Osteoblast (primary cell): ENCODE measurements around the gene CCDC107. TPM values are rescaled to one million over a fixed set of nuclear protein-coding genes. Genes with fewer than 3 reads are reported as not detected.

ENCODE experiments used
- DNase-seq: peaks from one replicate; pipeline ENCODE4 v3.0.0; 2011; ENCODE audit warnings: low spot score, mixed read lengths; ENCODE audit not compliant: insufficient read length; ENCODE audit errors: missing footprints
- H2AFZ ChIP-seq: 2 replicates; pipeline ENCODE4 v1.6.0; 2011; ENCODE audit warnings: mild to moderate bottlenecking, low read length
- H3K27ac ChIP-seq: 2 replicates; pipeline ENCODE4 v1.5.1; 2011; ENCODE audit warnings: mild to moderate bottlenecking, low read depth, low read length, moderate library complexity
- H3K27me3 ChIP-seq: 2 replicates; pipeline ENCODE4 v1.6.0; 2012; ENCODE audit warnings: mild to moderate bottlenecking, control low read depth, inconsistent platforms, low read length, moderate library complexity; ENCODE audit not compliant: insufficient read depth
- H3K36me3 ChIP-seq: 2 replicates; pipeline ENCODE4 v1.5.1; 2011; ENCODE audit warnings: mild to moderate bottlenecking, low read length, control low read depth, moderate library complexity; ENCODE audit not compliant: insufficient read depth
- H3K4me1 ChIP-seq: 2 replicates; pipeline ENCODE4 v1.5.1; 2011; ENCODE audit warnings: mild to moderate bottlenecking, low read length, control low read depth, moderate library complexity; ENCODE audit not compliant: insufficient read depth
- H3K4me2 ChIP-seq: 2 replicates; pipeline ENCODE4 v1.6.0; 2011; ENCODE audit warnings: mild to moderate bottlenecking, low read length; ENCODE audit not compliant: insufficient read depth
- H3K4me3 ChIP-seq: fragments of 200-600 bp; sonication (generic); 3 replicates; pipeline ENCODE4 v1.5.1; 2012; ENCODE audit warnings: mild to moderate bottlenecking, low read length, inconsistent platforms; ENCODE audit not compliant: insufficient read depth
- H3K79me2 ChIP-seq: 2 replicates; pipeline ENCODE4 v1.6.0; 2012; ENCODE audit warnings: mild to moderate bottlenecking, low read length, control low read depth, inconsistent platforms; ENCODE audit not compliant: insufficient read depth
- H3K9me3 ChIP-seq: 2 replicates; pipeline ENCODE4 v1.5.1; 2011; ENCODE audit warnings: low read depth, low read length, control low read depth
- H4K20me1 ChIP-seq: 2 replicates; pipeline ENCODE4 v1.6.0; 2012; ENCODE audit warnings: mild to moderate bottlenecking, low read length, control low read depth; ENCODE audit not compliant: insufficient read depth
- CTCF ChIP-seq: IDR thresholded peaks from 2 replicates; pipeline ENCODE4 v1.5.1; 2011; ENCODE audit warnings: mild to moderate bottlenecking, low read depth, low read length, moderate library complexity; ENCODE audit errors: extremely low read depth
- total RNA-seq: library from RNA; depleted of rRNA; stranded (reverse); fragments of >200 nt; gene quantifications from 2 replicates; pipeline ENCODE4 v1.2.3, GENCODE V29; 2012

CCDC107 gene
- total RNA-seq, 1 donor = 15.6 TPM

GRCh38 chr9:35667939-35668338 is 9.8 kb downstream of the CCDC107 start:
- H3K27ac ChIP-seq = no peak overlapping the region
- H4K20me1 ChIP-seq = no peaks in the 10 kb centered on the region
- H3K36me3 ChIP-seq = no peaks in the 10 kb centered on the region
- H3K4me3 ChIP-seq = no peak overlapping the region
- peaks cover 15% of the 10 kb centered on the region for H3K4me1 ChIP-seq
- no peaks in the 10 kb centered on the region for H3K9me3 ChIP-seq
- H3K4me2 ChIP-seq = no peak overlapping the region
- no peak overlapping the region for H2AFZ ChIP-seq
- no peak for DNase-seq
- H3K79me2 ChIP-seq = no peaks in the 10 kb centered on the region
- H3K27me3 ChIP-seq = no peaks in the 10 kb centered on the region
- TF ChIP-seq CTCF = no peak

- Histone ChIP-seq H3K36me3 (no peaks in the 10 kb centered on the region), H3K4me2 (no peak overlapping the region), H3K79me2 (no peaks in the 10 kb centered on the region), H3K9me3 (no peaks in the 10 kb centered on the region), H3K27ac (no peak overlapping the region), H3K4me3 (no peak overlapping the region), H3K4me1 (peaks cover 7% of the 10 kb centered on the region), H3K27me3 (peaks cover 8% of the 10 kb centered on the region), H2AFZ (no peak overlapping the region), H4K20me1 (no peaks in the 10 kb centered on the region)
- TF ChIP-seq CTCF = no peak
- no peak for DNase-seq
Observed at GRCh38 chr9:35669331-35670145, 11.4 kb downstream of the CCDC107 start.

GRCh38 chr9:35673132-35674024 is 15.3 kb downstream of the CCDC107 start, which contains the start of gene CA9:
TSS of gene CA9 (plus strand) at chr9:35673928. CDS start at chr9:35673960, 32 bp downstream.
- no peaks in the 10 kb centered on the region for H4K20me1 ChIP-seq
- no peaks in the 10 kb centered on the region for H3K9me3 ChIP-seq
- H3K27me3 ChIP-seq = peaks cover 15% of the 10 kb centered on the region
- no peaks in the 10 kb centered on the region for H3K79me2 ChIP-seq
- DNase-seq = peak; percentile 80
- H3K4me3 ChIP-seq = no peak within 1 kb of the TSS
- H3K36me3 ChIP-seq = no peaks in the 10 kb centered on the region
- no peak for TF ChIP-seq CTCF
- no peak within 1 kb of the TSS for H3K4me2 ChIP-seq
- H2AFZ ChIP-seq = no peak within 1 kb of the TSS
- no peaks in the 10 kb centered on the region for H3K4me1 ChIP-seq
- no peak within 1 kb of the TSS for H3K27ac ChIP-seq

- H3K9me3 ChIP-seq = no peaks in the 10 kb centered on the region
- DNase-seq = no peak
- no peak for TF ChIP-seq CTCF
- H3K4me1 ChIP-seq = no peaks in the 10 kb centered on the region
- no peak overlapping the region for H3K4me2 ChIP-seq
- H4K20me1 ChIP-seq = no peaks in the 10 kb centered on the region
- H3K4me3 ChIP-seq = no peak overlapping the region
- no peak overlapping the region for H3K27ac ChIP-seq
- H3K79me2 ChIP-seq = no peaks in the 10 kb centered on the region
- H2AFZ ChIP-seq = no peak overlapping the region
- peaks cover 15% of the 10 kb centered on the region for H3K27me3 ChIP-seq
- H3K36me3 ChIP-seq = no peaks in the 10 kb centered on the region
Observed at GRCh38 chr9:35674025-35674361, 15.9 kb downstream of the CCDC107 start.
